ENCODE data around the gene JPT1.
"Not testable (repeated sequence)": the region's sequence is repeated elsewhere in the genome, so short reads cannot be mapped to it uniquely, and the experiment has no call there.

Gene JPT1

DNA sequence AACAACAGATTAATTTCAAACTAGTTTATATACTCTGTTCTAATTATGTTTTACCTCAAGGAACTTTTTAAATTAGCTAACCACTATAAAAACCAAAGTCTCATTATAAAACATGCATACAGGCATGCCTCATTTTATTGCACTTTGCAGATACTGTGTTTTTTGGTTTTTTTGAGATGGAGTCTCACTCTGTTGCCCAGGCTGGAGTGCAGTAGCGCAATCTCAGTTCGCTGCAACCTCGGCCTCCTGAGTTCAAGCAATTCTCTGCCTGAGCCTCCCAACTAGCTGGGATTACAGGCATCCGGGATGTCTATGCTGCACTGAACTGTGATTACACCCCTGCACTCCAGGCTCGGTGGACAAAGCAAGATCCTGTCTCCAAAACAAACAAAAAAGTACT lies 8.8 kb upstream of the JPT1 start:
- no peaks in the 10 kb centered on the region for H3K9me2 ChIP-seq (replicated peaks; ENCODE audit: control insufficient read depth, low read length)

DNA sequence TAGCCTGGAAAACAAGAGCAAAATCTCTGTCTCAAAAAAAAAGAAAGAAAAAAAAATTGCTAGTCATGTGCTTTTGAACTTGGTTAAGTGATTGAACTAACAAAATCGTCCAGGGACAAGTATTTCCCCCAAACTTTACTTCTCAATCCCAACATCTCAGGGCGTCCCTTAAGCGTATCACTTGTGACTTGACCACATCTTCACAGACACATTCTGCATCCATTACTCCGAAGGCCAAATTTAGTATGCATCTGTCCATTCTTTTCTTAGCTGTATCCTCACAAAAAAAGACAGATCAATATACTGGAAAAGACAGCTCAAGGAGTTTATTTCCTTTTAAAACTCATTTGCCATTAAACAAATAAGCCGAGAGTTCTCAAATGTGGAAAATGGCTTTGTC lies 5.9 kb upstream of the JPT1 start:
- H3K4me2 ChIP-seq (ENCODE audit: low read length), result no peak overlapping the region
- H3K36me3 ChIP-seq (ENCODE audit: control insufficient read depth, low read length), result peaks cover 44% of the 10 kb centered on the region
- H3K9me3 ChIP-seq (ENCODE audit: control insufficient read depth, insufficient read depth, low read length), result no peaks in the 10 kb centered on the region
- peaks cover 5% of the 10 kb centered on the region for H3K4me1 ChIP-seq (ENCODE audit: control insufficient read depth, low read length)
- no peaks in the 10 kb centered on the region for H3K9me2 ChIP-seq (replicated peaks; ENCODE audit: control insufficient read depth, low read length)
- TF ChIP-seq EZH2phosphoT487 (IDR thresholded peaks at IDR 0.05; ENCODE audit: borderline replicate concordance, low read length), result no peak
- TF ChIP-seq, protein P1, sequence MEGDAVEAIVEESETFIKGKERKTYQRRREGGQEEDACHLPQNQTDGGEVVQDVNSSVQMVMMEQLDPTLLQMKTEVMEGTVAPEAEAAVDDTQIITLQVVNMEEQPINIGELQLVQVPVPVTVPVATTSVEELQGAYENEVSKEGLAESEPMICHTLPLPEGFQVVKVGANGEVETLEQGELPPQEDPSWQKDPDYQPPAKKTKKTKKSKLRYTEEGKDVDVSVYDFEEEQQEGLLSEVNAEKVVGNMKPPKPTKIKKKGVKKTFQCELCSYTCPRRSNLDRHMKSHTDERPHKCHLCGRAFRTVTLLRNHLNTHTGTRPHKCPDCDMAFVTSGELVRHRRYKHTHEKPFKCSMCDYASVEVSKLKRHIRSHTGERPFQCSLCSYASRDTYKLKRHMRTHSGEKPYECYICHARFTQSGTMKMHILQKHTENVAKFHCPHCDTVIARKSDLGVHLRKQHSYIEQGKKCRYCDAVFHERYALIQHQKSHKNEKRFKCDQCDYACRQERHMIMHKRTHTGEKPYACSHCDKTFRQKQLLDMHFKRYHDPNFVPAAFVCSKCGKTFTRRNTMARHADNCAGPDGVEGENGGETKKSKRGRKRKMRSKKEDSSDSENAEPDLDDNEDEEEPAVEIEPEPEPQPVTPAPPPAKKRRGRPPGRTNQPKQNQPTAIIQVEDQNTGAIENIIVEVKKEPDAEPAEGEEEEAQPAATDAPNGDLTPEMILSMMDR (IDR thresholded peaks at IDR 0.05; ENCODE audit: low read depth, low read length, poor library complexity, severe bottlenecking), result no peak
- no peak overlapping the region for H3K4me3 ChIP-seq (ENCODE audit: low read length)
- no peaks in the 10 kb centered on the region for H3K27me3 ChIP-seq (ENCODE audit: control insufficient read depth, low read length)
- no peak overlapping the region for H3K27ac ChIP-seq (ENCODE audit: low read depth, low read length)
- H3K79me2 ChIP-seq (ENCODE audit: control insufficient read depth, low read length), result no peaks in the 10 kb centered on the region
- H4K20me1 ChIP-seq (ENCODE audit: control insufficient read depth, insufficient read depth, low read depth, low read length), result no peaks in the 10 kb centered on the region
- H3F3A ChIP-seq (ENCODE audit: control insufficient read depth, insufficient read depth), result peaks cover 21% of the 10 kb centered on the region; the same call in 1 of the 2 replicates

More for the DNA sequence above, 8.8 kb upstream of the JPT1 start:
- Histone ChIP-seq H3K79me2 (ENCODE audit: control insufficient read depth, low read length) (peaks cover 4% of the 10 kb centered on the region; the same call in 1 of the 2 replicates), H3K9me3 (ENCODE audit: control insufficient read depth, insufficient read depth, low read length) (no peaks in the 10 kb centered on the region), H3K4me1 (ENCODE audit: control insufficient read depth, low read length) (no peaks in the 10 kb centered on the region), H3F3A (ENCODE audit: control insufficient read depth, insufficient read depth) (peaks cover 21% of the 10 kb centered on the region), H3K27ac (ENCODE audit: low read depth, low read length) (no peak overlapping the region), H4K20me1 (ENCODE audit: control insufficient read depth, insufficient read depth, low read depth, low read length) (no peaks in the 10 kb centered on the region), H3K4me3 (ENCODE audit: low read length) (no peak overlapping the region), H3K27me3 (ENCODE audit: control insufficient read depth, low read length) (no peaks in the 10 kb centered on the region), H3K36me3 (ENCODE audit: control insufficient read depth, low read length) (peaks cover 58% of the 10 kb centered on the region), H3K4me2 (ENCODE audit: low read length) (no peak overlapping the region)
- TF ChIP-seq, protein P1 (IDR thresholded peaks at IDR 0.05; ENCODE audit: low read depth, low read length, poor library complexity, severe bottlenecking), result no peak
- no peak for TF ChIP-seq EZH2phosphoT487 (IDR thresholded peaks at IDR 0.05; ENCODE audit: borderline replicate concordance, low read length)

DNA sequence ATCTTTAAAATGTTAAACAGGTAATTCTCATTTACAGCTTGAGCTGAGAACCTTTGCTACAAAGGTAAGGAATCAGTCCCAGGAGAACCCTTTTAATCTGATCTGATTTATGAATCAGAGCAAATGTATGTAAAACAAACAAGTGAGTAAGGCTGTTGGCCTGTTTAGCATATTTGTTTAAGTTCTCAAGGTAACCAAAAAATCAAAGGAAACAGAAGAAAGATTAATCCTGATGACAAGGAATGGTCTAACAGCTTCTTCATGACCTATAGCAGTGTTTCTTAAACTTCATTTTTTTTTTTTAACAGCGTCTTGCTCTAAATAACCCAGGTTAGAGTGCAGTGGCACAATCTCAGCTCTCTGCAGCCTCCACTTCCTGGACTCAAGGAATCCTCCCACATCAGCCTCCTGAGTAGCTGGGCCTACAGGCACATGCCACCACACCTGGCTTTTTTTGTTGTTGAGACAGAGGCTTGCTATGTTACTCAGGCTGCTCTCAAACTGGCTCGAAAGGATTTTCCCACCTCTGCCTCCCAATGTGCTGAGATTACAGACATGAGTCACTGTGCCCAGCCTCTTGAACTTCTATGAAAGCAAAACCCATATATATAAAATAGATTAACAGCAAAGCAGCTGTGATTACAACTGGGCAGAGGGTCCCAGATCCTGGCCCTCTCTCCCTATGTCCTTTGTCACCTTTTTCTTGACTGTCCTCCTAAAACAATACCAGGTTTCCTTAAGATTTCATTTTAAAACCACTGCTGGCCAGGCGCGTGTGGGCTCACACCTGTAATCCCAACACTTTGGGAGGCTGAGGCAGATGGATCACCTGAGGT lies 5.1 kb upstream of the JPT1 start:
- no peaks in the 10 kb centered on the region for H3K9me2 ChIP-seq (replicated peaks; ENCODE audit: control insufficient read depth, low read length)
- H3K4me2 ChIP-seq (ENCODE audit: low read length), result no peak overlapping the region
- peaks cover 12% of the 10 kb centered on the region for H3K4me1 ChIP-seq (ENCODE audit: control insufficient read depth, low read length)
- peaks cover 39% of the 10 kb centered on the region for H3K36me3 ChIP-seq (ENCODE audit: control insufficient read depth, low read length)
- H3K9me3 ChIP-seq (ENCODE audit: control insufficient read depth, insufficient read depth, low read length), result no peaks in the 10 kb centered on the region
- H3K27ac ChIP-seq (ENCODE audit: low read depth, low read length), result no peak overlapping the region
- no peak overlapping the region for H3K4me3 ChIP-seq (ENCODE audit: low read length)
- peaks cover 2% of the 10 kb centered on the region; the same call in 1 of the 2 replicates for H3K79me2 ChIP-seq (ENCODE audit: control insufficient read depth, low read length)
- peaks cover 26% of the 10 kb centered on the region for H3F3A ChIP-seq (ENCODE audit: control insufficient read depth, insufficient read depth)
- no peaks in the 10 kb centered on the region for H4K20me1 ChIP-seq (ENCODE audit: control insufficient read depth, insufficient read depth, low read depth, low read length)
- no peak for TF ChIP-seq EZH2phosphoT487 (IDR thresholded peaks at IDR 0.05; ENCODE audit: borderline replicate concordance, low read length)
- TF ChIP-seq, protein P1 (IDR thresholded peaks at IDR 0.05; ENCODE audit: low read depth, low read length, poor library complexity, severe bottlenecking), result no peak
- H3K27me3 ChIP-seq (ENCODE audit: control insufficient read depth, low read length), result no peaks in the 10 kb centered on the region

GRCh38 chr17:75158480-75158879 lies 4.2 kb upstream of the JPT1 start:
- peaks cover 10% of the 10 kb centered on the region for H3K79me2 ChIP-seq (ENCODE audit: control insufficient read depth, low read length)
- H3K4me2 ChIP-seq (ENCODE audit: low read length); H3K27ac ChIP-seq (ENCODE audit: low read depth, low read length); H4K20me1 ChIP-seq (ENCODE audit: control insufficient read depth, insufficient read depth, low read depth, low read length); H3K9me3 ChIP-seq (ENCODE audit: control insufficient read depth, insufficient read depth, low read length); H3K9me2 ChIP-seq (replicated peaks; ENCODE audit: control insufficient read depth, low read length); H3K27me3 ChIP-seq (ENCODE audit: control insufficient read depth, low read length); H3K4me3 ChIP-seq (ENCODE audit: low read length): not testable (repeated sequence)
- H3F3A ChIP-seq (ENCODE audit: control insufficient read depth, insufficient read depth), result peaks cover 22% of the 10 kb centered on the region
- H3K36me3 ChIP-seq (ENCODE audit: control insufficient read depth, low read length), result peaks cover 37% of the 10 kb centered on the region
- H3K4me1 ChIP-seq (ENCODE audit: control insufficient read depth, low read length), result peaks cover 12% of the 10 kb centered on the region
